ENCODE measurements around the gene MYOM1.

Gene MYOM1

DNA sequence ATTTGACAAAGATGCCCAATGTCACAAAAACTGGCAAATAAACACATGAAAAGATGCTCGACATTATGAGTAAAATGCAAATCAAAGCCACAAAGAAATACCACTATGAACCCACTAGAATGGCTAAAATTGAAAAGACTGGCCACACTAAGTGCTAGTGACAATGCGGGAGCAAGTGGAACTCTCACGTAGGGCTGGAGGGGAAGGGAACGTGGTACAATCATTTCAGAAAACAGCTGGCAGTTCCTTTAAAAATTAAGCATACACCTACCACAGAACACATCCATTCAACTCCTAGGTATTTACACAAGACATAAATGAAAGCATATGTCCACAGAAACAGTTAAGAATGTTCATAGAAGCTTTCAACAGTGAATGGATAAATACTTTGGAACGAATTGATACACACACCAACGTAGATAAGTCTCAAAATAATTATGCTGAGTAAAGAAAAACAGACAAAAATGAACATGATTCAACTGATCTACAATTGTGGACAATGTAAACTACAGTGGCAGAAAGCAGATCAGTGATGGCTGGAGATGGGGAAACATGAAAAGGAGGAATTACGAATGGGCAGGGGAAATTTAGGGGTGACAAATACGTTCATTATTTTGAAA is 71.7 kb downstream of the MYOM1 start:
- FAIRE-seq = no peak

DNA sequence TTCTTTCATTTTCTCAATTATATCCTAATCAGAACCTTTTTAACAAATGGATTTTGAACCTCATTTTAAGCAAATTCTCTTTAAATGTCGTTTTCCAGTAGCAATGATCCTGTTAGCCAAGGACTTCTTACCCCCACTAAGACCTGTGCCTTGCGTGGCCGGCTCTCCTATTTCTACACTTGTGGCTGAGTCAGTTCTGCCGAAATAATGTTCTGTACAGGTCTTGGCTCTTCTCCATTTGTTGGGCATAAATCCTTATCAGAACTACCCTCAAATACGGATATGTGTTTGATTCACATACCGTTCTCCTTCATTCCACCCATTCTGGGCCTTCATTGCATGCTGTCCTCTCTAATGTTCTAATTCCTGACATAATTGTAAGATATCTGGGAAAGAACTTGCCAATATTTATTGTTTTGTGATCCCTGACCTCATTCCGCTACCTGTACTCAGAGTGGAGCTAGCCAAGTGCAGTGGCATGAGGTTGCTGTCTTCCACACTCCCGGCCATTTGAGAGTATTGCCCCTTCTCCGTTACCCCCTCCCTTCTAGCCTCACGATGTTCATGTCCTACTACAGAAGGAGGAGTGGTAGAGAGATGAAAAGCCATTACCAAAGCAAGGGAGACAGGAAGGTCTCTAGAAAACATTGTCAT is 78.7 kb downstream of the MYOM1 start:
- FAIRE-seq = no peak

DNA sequence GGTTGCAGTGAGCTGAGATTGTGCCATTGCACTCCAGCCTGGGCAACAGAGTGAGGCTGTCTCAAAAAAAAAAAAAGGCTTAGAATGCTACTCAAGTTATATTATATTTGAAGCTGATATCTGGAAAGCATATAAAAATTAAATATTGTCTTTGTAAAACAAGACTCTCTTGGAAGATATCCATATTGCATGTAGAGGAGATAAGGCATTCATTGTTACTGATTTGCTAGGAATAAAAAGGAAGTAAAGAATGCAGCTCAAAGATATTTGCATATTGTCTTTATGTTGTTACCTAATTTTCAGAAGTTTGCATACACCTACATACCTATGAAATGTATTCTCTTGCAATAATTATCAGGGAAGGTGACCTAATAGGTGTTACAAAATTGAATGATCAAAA is 79.4 kb downstream of the MYOM1 start:
- no peak for FAIRE-seq

DNA sequence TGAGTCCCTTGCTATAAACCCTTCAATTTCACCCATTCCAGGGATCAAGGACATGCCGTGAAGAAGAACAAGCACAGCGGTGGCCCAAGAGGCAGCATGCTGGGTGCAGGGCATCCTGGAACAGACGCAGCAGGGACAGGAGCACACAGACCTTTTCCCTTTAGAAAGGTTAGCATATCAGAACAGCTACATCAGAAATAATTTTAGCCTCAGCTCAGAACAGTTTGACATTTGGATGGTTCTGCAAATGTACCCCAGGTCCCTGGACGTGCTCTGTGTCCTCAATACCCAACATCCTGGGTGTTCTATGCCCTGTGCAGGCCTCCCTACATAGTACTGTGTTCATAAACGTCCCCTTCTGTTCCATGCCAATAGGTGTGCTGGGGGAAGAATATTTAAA is 80.4 kb downstream of the MYOM1 start:
- no peak for FAIRE-seq

DNA sequence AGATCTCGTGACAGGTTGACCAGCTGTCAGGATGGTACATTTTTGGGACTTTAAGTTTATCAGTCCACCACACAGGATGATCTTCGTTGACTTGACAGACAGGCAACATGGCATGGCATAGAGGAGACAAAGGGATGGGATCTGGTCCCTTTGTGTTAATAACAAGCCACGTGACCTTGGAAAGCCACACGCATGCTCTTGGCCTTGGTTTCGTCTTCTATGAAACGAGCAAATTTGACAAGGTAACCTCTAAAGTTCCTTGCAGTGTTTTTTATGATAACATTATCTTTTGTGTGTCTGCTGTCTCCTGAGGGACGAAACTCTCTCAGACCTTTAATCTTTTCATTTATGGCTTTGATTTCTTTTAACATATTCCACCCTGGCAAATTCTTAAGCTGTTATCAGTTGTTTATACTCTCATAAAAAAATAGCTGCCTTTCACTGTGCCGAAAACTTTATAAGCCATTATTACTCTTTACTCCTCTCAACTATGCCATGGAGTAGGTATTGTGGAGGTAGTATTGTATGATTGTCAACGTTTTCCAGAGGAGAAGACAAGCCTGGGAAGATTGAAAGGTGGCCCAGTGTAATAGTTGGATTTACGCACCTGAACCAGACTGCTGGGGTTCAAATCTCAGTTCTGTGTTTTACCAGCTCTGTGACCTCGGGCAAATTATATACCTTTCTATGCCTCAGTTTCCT is 81.3 kb downstream of the MYOM1 start:
- FAIRE-seq = no peak

DNA sequence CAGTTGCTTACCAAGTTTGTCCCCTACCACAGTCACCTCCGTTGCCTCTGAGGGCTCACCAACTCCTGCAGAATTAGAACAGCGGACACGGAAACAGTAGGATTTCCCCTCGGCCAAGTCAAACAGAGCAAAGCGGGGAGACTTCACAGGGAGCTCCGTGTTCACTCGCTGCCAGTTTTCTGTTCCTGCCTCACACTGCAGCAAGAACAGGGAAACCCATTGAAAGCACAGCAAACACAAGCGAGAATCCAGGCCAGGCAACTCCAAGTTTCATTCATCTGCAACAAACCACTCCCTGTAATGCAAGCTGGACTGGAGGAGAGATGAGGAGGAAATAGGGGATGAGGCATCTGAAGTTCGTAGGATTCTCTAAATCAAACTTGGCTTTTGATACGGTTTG is 84.2 kb downstream of the MYOM1 start:
- no peak for FAIRE-seq

DNA sequence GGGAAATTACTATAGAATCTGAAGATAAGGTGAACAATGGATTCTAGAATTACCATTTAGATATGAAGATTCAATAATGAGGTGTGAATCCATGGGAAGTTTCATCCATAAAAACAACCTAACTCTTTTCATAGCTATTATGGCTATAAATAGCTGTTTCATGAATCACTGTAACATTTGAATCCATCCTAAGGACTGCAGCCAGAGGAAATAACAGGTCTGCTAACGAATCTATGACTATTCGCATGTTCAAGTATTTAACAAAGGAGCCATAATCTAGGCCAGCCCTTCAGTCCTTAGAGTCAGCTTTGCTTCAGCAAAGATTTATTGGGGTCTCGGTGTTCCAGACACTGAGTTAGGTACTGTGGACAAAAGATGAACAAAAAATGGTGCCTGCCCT is 87.1 kb downstream of the MYOM1 start:
- FAIRE-seq = no peak

DNA sequence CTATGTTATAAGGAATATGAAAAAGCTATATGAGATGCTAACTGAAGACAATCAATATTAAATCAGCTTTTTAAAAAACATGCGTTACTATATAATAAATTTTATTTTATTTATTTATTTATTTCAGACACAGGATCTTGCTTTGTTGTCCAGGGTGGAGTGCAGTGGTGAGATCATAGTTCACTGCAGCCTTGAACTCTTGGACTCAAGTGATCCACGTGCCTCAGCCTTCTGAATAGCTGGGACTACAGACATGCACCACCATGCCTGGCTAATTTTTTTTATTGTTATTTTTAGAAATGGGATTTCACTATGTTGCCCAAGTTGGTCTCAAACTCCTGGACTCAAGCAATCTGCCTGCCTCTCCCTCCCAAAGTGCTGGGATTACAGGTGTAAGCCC is 89.4 kb downstream of the MYOM1 start:
- no peak for FAIRE-seq

DNA sequence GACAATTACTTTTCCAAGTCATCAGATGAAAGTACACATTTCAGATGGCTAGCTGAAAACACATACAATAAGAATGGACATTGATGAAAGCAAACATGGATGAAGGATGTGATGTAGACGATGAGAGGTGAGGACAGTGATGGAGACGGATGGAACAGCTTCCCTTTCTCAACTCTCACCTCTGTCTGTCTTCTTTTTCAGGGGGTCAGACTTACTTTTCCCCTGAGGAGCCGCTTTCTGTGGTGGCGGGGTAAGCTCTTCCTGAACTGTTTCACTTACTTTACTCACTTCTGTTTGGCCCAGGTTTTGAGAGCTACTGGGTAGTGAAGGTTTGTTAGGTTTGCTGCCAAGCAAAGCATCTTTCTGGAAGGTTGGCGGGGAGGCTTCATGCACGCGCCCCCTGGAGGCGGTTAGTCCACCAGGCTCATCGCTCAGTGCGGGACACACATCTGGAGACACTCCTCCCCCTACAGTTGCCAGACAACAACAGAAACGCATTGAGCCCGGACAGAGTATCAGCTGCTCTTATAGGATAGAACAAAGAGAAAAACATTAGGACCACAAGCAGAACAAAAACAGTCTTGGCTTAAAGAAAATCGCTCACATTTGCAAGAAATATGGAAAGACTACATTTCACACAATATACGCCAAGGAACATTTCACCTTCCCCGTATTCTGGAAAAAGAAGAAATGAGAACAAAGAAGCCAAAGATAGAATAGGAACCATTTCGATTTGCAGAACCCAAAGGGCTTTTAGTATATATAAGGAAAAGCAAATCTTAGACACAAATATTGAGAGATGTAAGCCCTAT is 90.5 kb downstream of the MYOM1 start:
- no peak for FAIRE-seq

DNA sequence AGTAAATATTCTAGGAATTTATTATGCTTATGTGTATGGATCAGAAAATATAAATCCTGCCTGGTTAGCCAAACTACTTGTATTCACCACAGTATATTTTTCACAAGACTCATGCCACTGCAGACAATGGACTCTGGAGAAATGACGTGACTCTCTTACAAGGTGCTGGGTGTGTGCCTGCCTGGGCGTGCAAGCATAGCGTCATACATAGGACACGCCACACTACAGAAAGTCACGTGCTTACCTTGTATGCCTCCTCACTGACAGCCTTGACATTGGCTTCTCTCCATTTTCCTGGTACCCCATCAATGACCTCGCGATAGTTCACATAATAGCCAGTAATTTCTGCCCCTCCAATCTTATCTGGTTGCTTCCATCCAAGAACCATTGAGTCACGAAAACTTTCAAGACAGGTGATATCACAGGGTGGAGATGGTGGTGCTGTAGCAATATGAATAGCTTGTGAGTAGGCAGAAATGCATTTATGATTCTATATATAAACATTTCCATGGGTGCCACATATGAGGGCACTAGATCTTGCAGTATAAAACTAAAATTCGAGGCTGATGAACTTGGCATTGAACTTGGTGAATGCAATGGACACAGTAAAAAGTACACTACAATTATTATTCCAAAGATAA is 93.2 kb downstream of the MYOM1 start:
- no peak for FAIRE-seq

DNA sequence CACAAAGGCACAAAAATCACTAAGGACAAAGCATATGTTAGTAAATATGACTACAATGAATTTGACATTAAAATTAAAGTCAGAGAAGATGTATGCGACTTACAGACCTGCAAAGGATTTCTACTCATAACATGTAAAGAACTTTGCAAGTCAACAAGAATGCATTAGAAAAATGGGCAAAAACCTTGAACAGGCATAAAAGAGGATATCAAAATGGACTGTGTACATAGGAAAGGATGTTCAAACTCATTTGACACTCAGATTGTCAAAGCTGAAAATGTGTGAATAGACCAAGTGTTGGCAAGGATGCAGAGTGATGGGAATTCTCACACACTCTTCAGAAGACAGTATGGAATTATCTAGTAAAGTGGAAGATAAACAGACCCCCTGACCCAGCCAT is 94.9 kb downstream of the MYOM1 start:
- FAIRE-seq = no peak

DNA sequence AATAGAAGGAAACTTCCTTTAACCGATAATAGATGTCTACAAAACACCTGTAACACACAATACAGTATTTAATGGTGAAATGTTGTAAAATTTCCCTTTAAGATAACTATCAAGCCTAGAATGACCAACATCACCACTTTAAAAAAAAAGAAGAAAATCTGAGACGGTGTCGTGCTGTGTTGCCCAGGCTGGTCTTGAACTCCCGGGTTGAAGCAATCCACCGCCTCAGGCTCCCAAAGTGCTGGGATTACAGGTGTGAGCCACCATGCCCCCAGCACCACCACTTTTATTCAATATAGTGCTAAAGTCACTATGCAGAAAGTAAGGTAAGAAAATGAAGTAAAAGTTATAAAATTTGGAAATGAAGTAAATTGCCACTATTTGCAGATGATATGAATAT is 96.9 kb downstream of the MYOM1 start:
- FAIRE-seq = no peak

DNA sequence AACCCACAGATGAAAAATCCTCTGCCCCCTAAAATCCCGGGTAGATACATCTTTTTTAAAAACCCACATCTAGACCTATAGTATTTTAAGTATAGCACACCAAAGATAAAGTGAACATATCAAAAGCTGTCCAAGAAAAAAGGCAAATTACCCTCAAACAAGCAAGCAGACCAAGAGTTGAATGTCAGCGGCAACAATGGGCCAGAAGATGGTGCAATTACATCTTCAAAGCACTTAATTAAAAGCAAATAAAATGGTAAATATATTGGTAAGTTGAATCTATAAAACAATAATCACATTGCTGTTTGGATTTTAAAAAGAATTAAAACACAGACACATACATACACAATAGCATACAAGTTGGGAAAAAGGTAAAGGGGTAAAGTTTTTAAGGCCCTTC is 98.5 kb downstream of the MYOM1 start:
- no peak for FAIRE-seq

DNA sequence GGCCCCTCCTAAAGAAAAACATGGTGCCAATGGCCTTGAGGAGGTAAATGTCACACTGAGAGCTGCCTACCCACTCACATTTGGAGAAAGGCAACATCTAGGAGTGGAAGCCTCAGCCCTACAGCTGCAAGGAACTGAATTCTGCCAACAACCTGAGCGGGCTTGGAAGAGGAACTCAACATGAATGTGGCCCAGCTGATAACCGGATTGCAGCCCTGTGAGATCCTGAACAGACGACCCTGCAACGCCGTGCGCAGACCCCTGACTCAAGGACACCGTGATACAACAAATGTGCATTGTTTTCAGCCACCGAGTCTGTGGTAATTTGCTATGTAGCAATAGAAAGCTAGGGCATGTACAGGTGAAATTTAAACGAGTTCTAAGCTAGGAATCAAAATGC is 99.4 kb downstream of the MYOM1 start:
- FAIRE-seq = no peak

DNA sequence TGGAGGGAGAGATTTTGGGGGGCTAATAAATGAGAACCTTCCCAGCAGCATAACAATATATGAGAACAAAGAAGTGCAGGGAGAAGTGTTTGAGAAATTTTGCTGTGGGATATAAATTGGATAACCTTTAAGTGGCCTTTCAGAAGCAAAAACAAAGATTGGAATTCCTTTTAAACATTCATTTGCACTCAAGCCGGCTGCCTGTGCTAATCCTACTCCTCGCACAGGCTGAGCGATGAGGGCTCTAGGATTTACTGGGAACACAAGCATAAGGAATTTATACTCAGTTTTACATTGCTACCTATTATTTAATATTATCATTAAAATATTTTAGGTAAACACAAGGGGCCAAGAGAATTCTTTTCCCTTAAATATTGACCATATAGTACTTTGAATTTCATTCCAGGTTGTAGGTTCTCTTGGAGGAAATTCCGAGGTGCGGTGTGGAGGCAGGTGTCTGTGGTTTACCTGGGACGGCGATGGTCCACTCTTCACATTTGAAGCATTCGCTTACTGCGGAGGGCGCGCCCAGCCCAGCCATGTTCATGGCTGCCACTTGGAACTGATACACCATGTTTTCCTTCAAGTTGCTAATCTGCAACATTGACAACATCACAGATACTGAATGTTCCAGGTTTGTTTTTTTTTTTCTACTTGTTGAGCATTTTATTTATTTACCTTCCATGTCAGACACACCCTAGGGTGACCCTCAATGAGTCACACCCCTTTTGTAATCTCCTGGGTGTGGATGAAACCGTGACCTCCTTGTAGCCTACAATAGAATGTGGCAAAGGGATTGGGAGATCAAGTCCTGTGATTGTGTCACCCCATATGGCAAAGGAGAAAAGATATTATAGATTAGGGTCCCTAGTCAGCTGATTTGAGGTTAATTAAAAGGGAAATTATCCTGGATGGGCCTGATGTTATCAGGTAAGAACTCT is 100.1 kb downstream of the MYOM1 start:
- FAIRE-seq = no peak

DNA sequence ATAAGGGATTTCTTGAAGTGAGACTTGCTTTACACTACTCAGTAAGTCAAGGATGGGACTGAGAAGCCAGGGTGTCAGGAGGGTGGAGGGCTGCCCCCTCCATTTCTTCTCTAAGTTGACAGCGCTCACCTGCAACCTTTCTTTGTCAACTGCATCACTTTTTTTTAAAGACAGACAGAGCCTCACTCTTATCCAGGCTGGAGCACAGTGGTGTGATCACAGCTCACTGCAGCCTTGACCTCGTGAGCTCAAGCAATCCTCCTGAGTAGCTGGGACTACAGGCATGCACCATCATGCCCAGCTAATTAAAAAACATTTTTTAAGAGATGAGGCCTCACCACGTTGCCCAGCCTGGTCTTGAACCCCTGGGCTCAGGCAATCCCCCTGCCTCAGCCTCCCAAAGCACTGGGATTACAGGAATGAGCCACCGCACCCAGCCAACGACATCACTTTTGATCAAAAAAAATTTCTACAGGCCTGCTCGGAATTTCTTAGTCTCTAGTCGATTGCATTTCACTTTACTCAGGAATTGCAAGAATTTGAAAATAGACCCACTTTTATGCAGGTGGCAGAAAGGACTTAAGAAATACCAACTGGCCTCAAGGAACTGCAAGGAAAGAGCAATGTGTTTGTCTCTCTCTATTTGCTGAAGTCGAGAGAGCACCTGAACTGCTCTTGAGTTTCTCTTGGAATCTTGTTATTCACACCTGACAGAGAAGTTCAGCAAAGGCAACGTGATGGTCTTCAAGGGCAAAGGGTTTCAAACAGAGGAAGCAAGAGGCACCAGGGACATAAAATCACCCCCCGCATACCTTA is 101.4 kb downstream of the MYOM1 start:
- FAIRE-seq = no peak

DNA sequence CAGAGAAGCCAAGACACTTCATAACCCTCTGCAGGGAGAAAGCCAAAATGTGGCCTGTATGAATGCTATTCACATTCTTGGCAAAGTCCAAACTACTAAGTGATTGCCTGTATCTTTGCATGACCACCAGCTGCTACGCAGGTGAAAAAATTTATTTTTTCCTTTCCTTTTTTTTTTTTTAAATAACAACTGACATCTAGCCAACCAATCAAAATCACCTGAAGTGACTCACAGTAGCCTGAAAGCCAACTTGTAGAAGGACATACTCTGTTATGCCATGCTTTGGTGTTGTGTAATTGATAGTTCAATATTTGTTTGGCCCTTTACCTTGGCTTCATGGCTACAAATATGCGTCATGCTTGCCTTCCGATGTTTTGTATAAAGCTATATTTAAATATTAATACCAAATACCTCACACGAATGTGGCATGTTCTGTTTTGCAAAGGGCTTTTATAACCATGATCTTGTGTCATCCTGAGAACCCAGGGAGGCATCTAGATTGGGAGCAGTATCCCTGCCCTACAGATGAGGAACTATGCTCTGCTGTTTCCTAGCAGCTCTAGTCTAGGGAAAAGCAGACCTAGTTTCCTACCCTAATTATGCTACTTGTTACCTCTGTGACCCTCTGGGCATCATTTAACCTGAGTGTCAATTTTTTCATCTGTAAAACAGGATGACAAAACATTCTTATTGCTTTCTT is 102.1 kb downstream of the MYOM1 start:
- peak; percentile 27 for FAIRE-seq

DNA sequence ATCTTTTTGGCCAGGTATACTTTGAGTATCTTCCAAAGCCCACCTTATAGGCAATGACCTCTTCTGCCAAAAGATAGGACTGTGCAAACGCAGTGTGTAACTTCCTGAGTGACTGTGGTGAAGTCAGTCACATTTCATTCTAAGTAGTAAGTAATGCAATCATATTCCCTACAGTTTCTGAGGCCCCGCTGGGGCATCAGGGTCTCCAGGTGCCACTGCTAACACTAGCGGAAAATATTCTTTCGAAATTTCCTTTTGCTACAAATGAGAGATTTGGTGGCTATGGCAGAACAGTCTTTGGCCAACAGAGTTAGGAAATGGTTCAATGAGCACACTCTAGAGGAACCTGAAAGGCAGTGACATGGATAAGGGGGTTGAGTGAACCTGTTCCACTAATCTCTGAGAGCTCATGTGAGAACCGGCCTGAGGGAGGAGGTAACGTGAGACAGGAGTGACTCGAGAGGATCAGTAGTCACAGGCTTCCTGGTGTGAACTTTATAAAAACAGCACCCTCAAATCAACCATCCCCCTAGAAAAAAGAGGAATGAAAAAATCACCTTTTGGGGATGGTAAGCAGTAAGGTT is 104.2 kb downstream of the MYOM1 start:
- FAIRE-seq = no peak

DNA sequence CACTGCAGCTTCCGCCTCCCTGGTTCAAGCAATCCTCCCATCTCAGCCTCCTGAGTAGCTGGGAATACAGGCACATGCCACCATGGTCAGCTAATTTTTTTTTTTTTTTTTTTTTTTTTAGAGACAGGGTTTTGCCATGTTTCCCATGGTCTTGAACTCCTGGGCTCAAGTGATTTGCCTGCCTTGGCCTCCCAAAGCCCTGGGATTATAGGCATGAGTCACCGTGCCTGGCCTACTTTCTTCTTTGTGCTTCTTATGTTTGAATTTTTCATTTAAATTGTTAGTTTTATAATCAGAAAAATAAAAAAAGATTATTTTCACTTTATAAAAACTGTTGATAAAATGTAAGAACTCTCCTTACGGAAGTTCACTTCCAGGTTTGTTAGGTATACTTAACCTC is 105.3 kb downstream of the MYOM1 start:
- FAIRE-seq = no peak

DNA sequence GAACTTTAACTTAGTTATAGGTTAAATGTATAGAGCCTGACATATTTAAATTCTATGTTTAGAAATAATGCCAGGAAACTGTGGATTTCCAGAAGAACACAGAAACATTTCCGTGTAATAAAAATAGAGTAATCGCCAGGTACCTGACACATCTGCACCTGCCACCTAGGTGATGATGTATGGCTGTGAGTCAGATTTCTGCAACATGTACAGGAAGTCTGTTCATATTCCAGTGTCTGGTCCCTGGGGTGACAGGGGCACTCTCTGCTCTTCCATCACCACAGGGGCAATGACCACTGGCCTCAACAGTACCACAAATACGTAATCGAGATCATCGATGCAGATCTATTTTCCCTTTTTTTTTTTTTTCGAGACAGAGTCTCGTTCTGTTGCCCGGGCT is 105.7 kb downstream of the MYOM1 start:
- no peak for FAIRE-seq
